H1 (cell line): Measurements from ENCODE around the gene MYH11. TPM values are rescaled to one million over a fixed set of nuclear protein-coding genes. Genes with fewer than 3 reads are reported as not detected.

ENCODE experiments used
- CTCF ChIA-PET: fragments of 300-600 bp; sonication (Branson Sonifier 250); formaldehyde crosslinking; loops from one replicate; lab custom pipeline; 2021; ENCODE audit not compliant: partially characterized antibody; lab: Charles Lee
- POLR2A ChIA-PET: fragments of 300-600 bp; sonication (Branson Sonifier 250); formaldehyde crosslinking; loops from one replicate; lab custom pipeline; 2021; ENCODE audit warnings: inconsistent platforms; ENCODE audit not compliant: partially characterized antibody; lab: Charles Lee
- DNase-seq, 2 experiments: peaks; one replicate each; pipeline versions ENCODE4 v3.0.0 to v3.0.0-alpha.2; 2010 to 2022; ENCODE audit warnings: low spot score in 2 of 2, low read depth in 1 of 2, mixed read lengths in 1 of 2
- FAIRE-seq: peaks from 2 replicates; lab custom pipeline; 2011; peaks lifted over from hg19 to GRCh38; lab: Jason Lieb, UNC
- H2AFZ ChIP-seq: 2 replicates; pipeline ENCODE4 v1.8.1; 2012; ENCODE audit warnings: low read length, inconsistent platforms
- H2AK5ac ChIP-seq: 2 replicates; pipeline ENCODE4 v1.6.1; 2013; ENCODE audit warnings: low read depth, low read length
- H2BK120ac ChIP-seq: replicated peaks from 2 replicates; pipeline ENCODE3; 2013; ENCODE audit warnings: low read depth, low read length, inconsistent platforms
- H2BK12ac ChIP-seq: 2 replicates; pipeline ENCODE4 v1.6.1; 2013; ENCODE audit warnings: low read depth, low read length
- H2BK15ac ChIP-seq: 2 replicates; pipeline ENCODE4 v1.6.1; 2013; ENCODE audit warnings: low read length
- H2BK20ac ChIP-seq: 2 replicates; pipeline ENCODE4 v1.6.1; 2013; ENCODE audit warnings: low read length
- H2BK5ac ChIP-seq: 2 replicates; pipeline ENCODE4 v1.6.1; 2013; ENCODE audit warnings: low read depth, low read length
- H3K14ac ChIP-seq: 2 replicates; pipeline ENCODE4 v1.6.1; 2013; ENCODE audit warnings: inconsistent platforms; ENCODE audit not compliant: insufficient read length
- H3K18ac ChIP-seq: 2 replicates; pipeline ENCODE4 v1.6.1; 2013; ENCODE audit warnings: low read length; ENCODE audit errors: extremely low read depth
- H3K23ac ChIP-seq: 2 replicates; pipeline ENCODE4 v1.6.1; 2013; ENCODE audit warnings: inconsistent platforms; ENCODE audit not compliant: insufficient read length
- H3K23me2 ChIP-seq: 2 replicates; pipeline ENCODE4 v1.6.1; 2013; ENCODE audit warnings: low read depth, low read length
- H3K27ac ChIP-seq: 2 replicates; pipeline ENCODE4 v1.6.1; 2011; ENCODE audit warnings: low read depth, low read length, inconsistent platforms
- H3K27me3 ChIP-seq, 4 experiments: replicated peaks in 1 of 4; 1 replicate in 1 of 4; 2 replicates in 3 of 4; pipeline versions ENCODE4 v1.6.1 to v1.8.1; 2011 to 2013; ENCODE audit warnings: low read length in 3 of 4, mild to moderate bottlenecking in 3 of 4, inconsistent platforms in 2 of 4, mixed read lengths in 2 of 4, moderate library complexity in 1 of 4; ENCODE audit not compliant: control insufficient read depth in 3 of 4, insufficient read depth in 3 of 4; ENCODE audit errors: extremely low read depth in 1 of 4
- H3K36me3 ChIP-seq, 4 experiments: 2 replicates each; pipeline versions ENCODE4 v1.6.1 to v1.8.1; 2011 to 2013; ENCODE audit warnings: mild to moderate bottlenecking in 4 of 4, low read length in 3 of 4, moderate library complexity in 2 of 4, control low read depth in 1 of 4, inconsistent platforms in 1 of 4; ENCODE audit not compliant: insufficient read depth in 4 of 4, control insufficient read depth in 2 of 4
- H3K4ac ChIP-seq: replicated peaks from 2 replicates; pipeline ENCODE3; 2013; ENCODE audit warnings: low read length, low read depth, mixed read lengths, inconsistent platforms; ENCODE audit not compliant: insufficient read length
- H3K4me1 ChIP-seq, 4 experiments: replicated peaks in 1 of 4; 1 replicate in 1 of 4; 2 replicates in 3 of 4; pipeline versions ENCODE4 v1.6.1 to v1.8.1; 2011 to 2013; ENCODE audit warnings: low read length in 3 of 4, inconsistent platforms in 2 of 4, mixed read lengths in 1 of 4; ENCODE audit not compliant: insufficient read depth in 4 of 4, control insufficient read depth in 3 of 4
- H3K4me2 ChIP-seq, 2 experiments: 2 replicates each; pipeline versions ENCODE4 v1.6.1 to v1.8.1; 2011 to 2013; ENCODE audit warnings: low read depth in 2 of 2, low read length in 2 of 2, control low read depth in 1 of 2, inconsistent platforms in 1 of 2, mild to moderate bottlenecking in 1 of 2; ENCODE audit not compliant: insufficient read depth in 1 of 2
- H3K4me3 ChIP-seq, 4 experiments: fragments of 200-600, 300-600 bp in 1 of 4; sonication (generic), shearing (Covaris generic), sonication (Bioruptor Twin) in 1 of 4; 2 replicates each; pipeline versions ENCODE4 v1.5.1 to v1.8.1; 2011 to 2016; ENCODE audit warnings: low read length in 4 of 4, low read depth in 3 of 4, control low read depth in 2 of 4, inconsistent platforms in 2 of 4, mild to moderate bottlenecking in 2 of 4, mixed read lengths in 1 of 4, moderate library complexity in 1 of 4; ENCODE audit not compliant: insufficient read depth in 2 of 4; ENCODE audit errors: extremely low read depth in 1 of 4
- H3K56ac ChIP-seq: replicated peaks from 2 replicates; pipeline ENCODE3; 2013; ENCODE audit warnings: low read depth, mild to moderate bottlenecking, mixed read lengths, low read length, inconsistent platforms; ENCODE audit not compliant: insufficient read length
- H3K79me1 ChIP-seq: 2 replicates; pipeline ENCODE4 v1.6.1; 2013; ENCODE audit warnings: low read depth, low read length, control low read depth
- H3K79me2 ChIP-seq, 2 experiments: 2 replicates each; pipeline versions ENCODE4 v1.6.1 to v1.8.1; 2012 to 2013; ENCODE audit warnings: low read length in 2 of 2, mild to moderate bottlenecking in 2 of 2, inconsistent platforms in 1 of 2; ENCODE audit not compliant: insufficient read depth in 2 of 2, control insufficient read depth in 1 of 2
- H3K9ac ChIP-seq, 4 experiments: replicated peaks in 1 of 4; 1 replicate in 1 of 4; 2 replicates in 3 of 4; pipeline versions ENCODE4 v1.6.1 to v1.8.1; 2011 to 2013; ENCODE audit warnings: low read depth in 3 of 4, low read length in 3 of 4, control low read depth in 2 of 4, mild to moderate bottlenecking in 2 of 4, moderate library complexity in 2 of 4, inconsistent platforms in 1 of 4; ENCODE audit errors: extremely low read depth in 1 of 4
- H3K9me3 ChIP-seq, 2 experiments: 2 replicates each; pipeline versions ENCODE4 v1.6.1 to v1.8.1; 2012 to 2013; ENCODE audit warnings: mild to moderate bottlenecking in 2 of 2, moderate library complexity in 2 of 2, control low read depth in 1 of 2, inconsistent platforms in 1 of 2, low read depth in 1 of 2, low read length in 1 of 2, mixed read lengths in 1 of 2; ENCODE audit not compliant: insufficient read depth in 2 of 2
- H4K20me1 ChIP-seq, 2 experiments: replicated peaks in 1 of 2; 2 replicates each; pipeline versions ENCODE3 to v1.8.1; 2011 to 2013; ENCODE audit warnings: inconsistent platforms in 2 of 2, low read length in 2 of 2, mild to moderate bottlenecking in 1 of 2; ENCODE audit not compliant: insufficient read depth in 2 of 2, control insufficient read depth in 1 of 2
- H4K5ac ChIP-seq: 2 replicates; pipeline ENCODE4 v1.6.1; 2013; ENCODE audit warnings: low read length, low read depth, mixed read lengths, inconsistent platforms; ENCODE audit not compliant: insufficient read length
- H4K8ac ChIP-seq: 2 replicates; pipeline ENCODE4 v1.8.0; 2013; ENCODE audit warnings: mild to moderate bottlenecking, moderate library complexity, low read length, inconsistent platforms; ENCODE audit not compliant: insufficient read depth; ENCODE audit errors: extremely low read depth
- H4K91ac ChIP-seq: replicated peaks from 2 replicates; pipeline ENCODE3; 2013; ENCODE audit warnings: low read length, mixed read lengths, inconsistent platforms; ENCODE audit not compliant: insufficient read length
- BCL11A ChIP-seq, 2 experiments: IDR thresholded peaks; one replicate each; pipeline ENCODE4 v1.6.1; 2011; ENCODE audit warnings: low read depth in 2 of 2, low read length in 2 of 2, mild to moderate bottlenecking in 2 of 2
- CBX8 ChIP-seq: fragments of 300-800, 300-1000 bp; sonication (generic); IDR thresholded peaks from 2 replicates; pipeline ENCODE4 v1.7.1; 2016; ENCODE audit warnings: low read depth, low read length, borderline replicate concordance
- CHD2 ChIP-seq: IDR thresholded peaks from 2 replicates; pipeline ENCODE4 v1.6.1; 2012; ENCODE audit warnings: low read length, improper control_type of control experiment
- FOSL1 ChIP-seq: IDR thresholded peaks from 2 replicates; pipeline ENCODE4 v1.6.1; 2011; ENCODE audit warnings: mild to moderate bottlenecking, low read depth, low read length, moderate library complexity; ENCODE audit not compliant: insufficient read depth
- JUN ChIP-seq: IDR thresholded peaks from 2 replicates; pipeline ENCODE4 v1.6.1; 2011; ENCODE audit warnings: low read depth, mild to moderate bottlenecking, improper control_type of control experiment, low read length
- MAX ChIP-seq: IDR thresholded peaks from 2 replicates; pipeline ENCODE4 v1.6.1; 2012; ENCODE audit warnings: inconsistent platforms
- NRF1 ChIP-seq: IDR thresholded peaks from 2 replicates; pipeline ENCODE4 v1.6.1; 2011; ENCODE audit warnings: mild to moderate bottlenecking, low read depth, low read length, improper control_type of control experiment
- RFX5 ChIP-seq: IDR thresholded peaks from 2 replicates; pipeline ENCODE4 v1.6.1; 2011; ENCODE audit warnings: low read depth, low read length, improper control_type of control experiment, borderline replicate concordance
- RNF2 ChIP-seq: fragments of 200-900, 300-1000 bp; sonication (generic); IDR thresholded peaks from 2 replicates; pipeline ENCODE4 v1.7.1; 2016; ENCODE audit warnings: borderline replicate concordance, low read depth, mild to moderate bottlenecking, antibody characterized with exemption, low read length; ENCODE audit not compliant: poor library complexity, severe bottlenecking; ENCODE audit errors: missing control alignments
- TAF1 ChIP-seq: IDR thresholded peaks from 2 replicates; pipeline ENCODE4 v1.6.1; 2011; ENCODE audit warnings: mild to moderate bottlenecking, low read depth, low read length
- TCF12 ChIP-seq: IDR thresholded peaks from 2 replicates; pipeline ENCODE4 v1.6.1; 2011; ENCODE audit warnings: low read depth, mild to moderate bottlenecking, low read length
- WGBS, 2 experiments: shearing (Covaris generic) in 1 of 2; methylation state at CpG; one replicate each; pipeline versions ENCODE4 v1.1.6 to v1.1.7; 2013 to 2015; ENCODE audit warnings: low lambda C conversion rate in 2 of 2, mixed read lengths in 2 of 2, inconsistent platforms in 1 of 2, low coverage in 1 of 2, missing lambda C conversion rate in 1 of 2; ENCODE audit not compliant: insufficient replicate concordance in 2 of 2, insufficient coverage in 1 of 2, insufficient read length in 1 of 2; ENCODE audit errors: extremely low coverage in 1 of 2, missing lambda C conversion rate in 1 of 2; 5-methylcytosine and 5-hydroxymethylcytosine counted together
- polyA plus RNA-seq, 7 experiments: library from polyadenylated mRNA; depleted of rRNA in 3 of 7; stranded (reverse) in 5 of 7; unstranded in 2 of 7; fragments of >200 nt in 5 of 7; fragments of 200-250 nt in 2 of 7; gene quantifications; 1 replicate in 5 of 7; 2 replicates in 1 of 7; 4 replicates in 1 of 7; pipeline versions ENCODE4 v1.2.1 to v1.2.3, GENCODE V29; 2011 to 2013; ENCODE audit warnings: missing spikeins in 2 of 7, mixed read lengths in 2 of 7
- total RNA-seq: library from RNA; stranded (reverse); fragmentation: NEBNext Ultra II Directional; extraction: Animal tissue kit (Norgen Biotek cat#: 25700); gene quantifications from 2 replicates; pipeline ENCODE4 v1.2.1, GENCODE V29; 2021

MYH11 gene
- total and polyA plus RNA-seq, 2 of the 8 experiments (the other 6 are each of a cell fraction or from before 2014, with no cell fraction given) = 0.11 to 0.78 TPM

GRCh38 chr16:15667091-15667742 is 189.6 kb downstream of the MYH11 start:
- Histone ChIP-seq H3K4me3 (no peak overlapping the region), H2AFZ (no peak overlapping the region), H4K91ac (no peak overlapping the region), H3K18ac (no peak overlapping the region), H2BK12ac (no peak overlapping the region), H3K56ac (no peak overlapping the region), H4K8ac (no peak overlapping the region), H2BK20ac (no peak overlapping the region), H2BK15ac (no peak overlapping the region), H3K36me3 (peaks cover 2 to 25% (median 9%) of the 10 kb centered on the region in 4 experiments; a peak in 5 of 8 replicates), H3K14ac (no peak overlapping the region), H3K79me2 (no peaks in the 10 kb centered on the region), H3K27me3 (no peaks in the 10 kb centered on the region), H3K79me1 (peaks cover 3% of the 10 kb centered on the region; the same call in 1 of the 2 replicates), H2AK5ac (no peak overlapping the region), H3K4ac (no peak overlapping the region), H3K9me3 (no peaks in the 10 kb centered on the region), H3K27ac (no peak overlapping the region), H3K4me1 (no peaks in the 10 kb centered on the region), H3K23ac (no peak overlapping the region), H3K23me2 (no peaks in the 10 kb centered on the region), H4K20me1 (no peaks in the 10 kb centered on the region), H2BK5ac (no peak overlapping the region), H3K4me2 (no peak overlapping the region), H3K9ac (no peak overlapping the region), H2BK120ac (no peak overlapping the region), H4K5ac (no peak overlapping the region)
- ChIA-PET POLR2A (interaction anchor here (1.5 kb wide), 1 partner anchor 15 kb away, joined by 3 read pairs; no protein-coding TSS in a partner anchor), CTCF (no interaction called here)
- FAIRE-seq = no peak
- DNase-seq = no peak
- TF ChIP-seq CBX8 = no peak
- TF ChIP-seq TCF12 = no peak
- TF ChIP-seq TAF1 = no peak
- TF ChIP-seq RFX5 = no peak
- no peak for TF ChIP-seq BCL11A (IDR thresholded peaks at IDR 0.05; ENCODE audit: low read depth in 2 of 2, low read length in 2 of 2)
- TF ChIP-seq NRF1 = no peak
- TF ChIP-seq FOSL1 = no peak
- no peak for TF ChIP-seq JUN
- no peak for TF ChIP-seq RNF2
- TF ChIP-seq MAX = no peak
- TF ChIP-seq CHD2 = no peak
- 84% methylated on average over 16 of the region's 18 CpGs; no CpG with 5 or more reads in 1 of the 2 experiments for WGBS, 2 experiments
